ENCODE results near the gene CDX1.

The CDX1 gene

GRCh38 chr5:150131461-150131860 is 35.1 kb upstream of the CDX1 start:
- DNase-seq (ENCODE audit: low read depth in 3 of 3, low spot score in 1 of 3): no peak

- DNase-seq (ENCODE audit: low read depth in 3 of 3, low spot score in 1 of 3): no peak
Measured at GRCh38 chr5:150131978-150132694, 34.4 kb upstream of the CDX1 start.

- no peak for DNase-seq (ENCODE audit: low read depth in 3 of 3, low spot score in 1 of 3)
Measured at GRCh38 chr5:150132740-150133139, 33.8 kb upstream of the CDX1 start.

- DNase-seq (ENCODE audit: low read depth in 3 of 3, low spot score in 1 of 3): no peak
Measured at GRCh38 chr5:150133581-150134197, 32.9 kb upstream of the CDX1 start.

GRCh38 chr5:150134198-150134588 is 32.4 kb upstream of the CDX1 start:
- no peak for DNase-seq (ENCODE audit: low read depth in 3 of 3, low spot score in 1 of 3)

GRCh38 chr5:150135557-150136304 is 30.8 kb upstream of the CDX1 start:
- no peak for DNase-seq (ENCODE audit: low read depth in 3 of 3, low spot score in 1 of 3)

GRCh38 chr5:150136305-150137167 is 30.0 kb upstream of the CDX1 start:
- no peak for DNase-seq (ENCODE audit: low read depth in 3 of 3, low spot score in 1 of 3)

- no peak for DNase-seq (ENCODE audit: low read depth in 3 of 3, low spot score in 1 of 3)
Measured at GRCh38 chr5:150137168-150137957, 29.2 kb upstream of the CDX1 start.

GRCh38 chr5:150137997-150138396 is 28.6 kb upstream of the CDX1 start:
- no peak for DNase-seq (ENCODE audit: low read depth in 3 of 3, low spot score in 1 of 3)

- no peak for DNase-seq (ENCODE audit: low read depth in 3 of 3, low spot score in 1 of 3)
Measured at GRCh38 chr5:150138551-150139265, 27.9 kb upstream of the CDX1 start.

GRCh38 chr5:150139334-150139733 is 27.2 kb upstream of the CDX1 start:
- DNase-seq (ENCODE audit: low read depth in 3 of 3, low spot score in 1 of 3): no peak

- no peak for DNase-seq (ENCODE audit: low read depth in 3 of 3, low spot score in 1 of 3)
Measured at GRCh38 chr5:150140830-150141229, 25.7 kb upstream of the CDX1 start.

- no peak for DNase-seq (ENCODE audit: low read depth in 3 of 3, low spot score in 1 of 3)
Measured at GRCh38 chr5:150141544-150142184, 24.9 kb upstream of the CDX1 start.

- DNase-seq (ENCODE audit: low read depth in 3 of 3, low spot score in 1 of 3): no peak
Measured at GRCh38 chr5:150142185-150142958, 24.2 kb upstream of the CDX1 start.

GRCh38 chr5:150142959-150143349 is 23.6 kb upstream of the CDX1 start:
- no peak for DNase-seq (ENCODE audit: low read depth in 3 of 3, low spot score in 1 of 3)

- no peak for DNase-seq (ENCODE audit: low read depth in 3 of 3, low spot score in 1 of 3)
Measured at GRCh38 chr5:150143350-150144245, 23.0 kb upstream of the CDX1 start.

- DNase-seq (ENCODE audit: low read depth in 3 of 3, low spot score in 1 of 3): no peak
Measured at GRCh38 chr5:150144246-150144801, 22.3 kb upstream of the CDX1 start.
